ENCODE results near the gene PRKCB. TPM values are rescaled to one million over a fixed set of nuclear protein-coding genes. Genes with fewer than 3 reads are reported as not detected.

PRKCB gene
- total RNA-seq, 1 experiment from 2014 or later, result not detected

DNA sequence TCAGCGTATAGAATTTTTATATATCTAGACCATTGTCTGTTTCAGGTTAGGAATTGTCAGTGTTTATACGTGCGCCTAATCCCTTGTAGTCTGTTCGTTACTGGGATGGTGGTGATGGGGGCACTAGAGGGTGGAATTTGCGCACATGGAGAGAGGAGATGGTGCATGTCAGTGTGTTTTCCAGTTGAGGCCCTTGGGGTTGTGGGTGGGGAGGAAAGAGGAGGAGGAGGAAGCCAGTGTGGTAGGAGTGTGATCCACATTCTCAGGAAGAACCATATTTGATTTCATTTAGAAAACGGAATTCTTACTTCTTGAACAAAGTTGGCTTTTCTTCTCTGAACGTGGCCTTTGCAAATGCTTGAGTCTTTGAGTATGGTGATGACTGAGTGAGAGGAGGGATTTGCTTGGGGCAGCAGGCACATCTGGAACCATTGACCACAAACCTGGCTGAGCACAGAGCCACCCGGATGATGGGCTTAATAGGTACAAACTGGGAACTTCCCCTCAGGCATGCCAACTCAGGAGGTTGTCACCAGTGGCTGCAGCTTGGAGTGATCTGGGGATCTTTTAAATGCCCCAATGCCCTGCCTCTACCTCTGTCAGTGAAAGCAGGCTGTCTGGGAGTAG is 98.9 kb downstream of the PRKCB start:
- intact Hi-C loops (cut with micrococcal nuclease; ENCODE audit: unreplicated experiment), result no loop called here
- H3K4me1 Mint-ChIP-seq (ENCODE audit: low read depth, unreplicated experiment), result no peaks in the 10 kb centered on the region
- H3K36me3 Mint-ChIP-seq (ENCODE audit: insufficient read depth, unreplicated experiment), result no peaks in the 10 kb centered on the region
- CTCF ChIA-PET, result interaction anchor here (0.7 kb wide), 1 partner anchor 57 kb away, joined by 6 read pairs; no protein-coding TSS in a partner anchor
- TF ChIP-seq, protein P1, sequence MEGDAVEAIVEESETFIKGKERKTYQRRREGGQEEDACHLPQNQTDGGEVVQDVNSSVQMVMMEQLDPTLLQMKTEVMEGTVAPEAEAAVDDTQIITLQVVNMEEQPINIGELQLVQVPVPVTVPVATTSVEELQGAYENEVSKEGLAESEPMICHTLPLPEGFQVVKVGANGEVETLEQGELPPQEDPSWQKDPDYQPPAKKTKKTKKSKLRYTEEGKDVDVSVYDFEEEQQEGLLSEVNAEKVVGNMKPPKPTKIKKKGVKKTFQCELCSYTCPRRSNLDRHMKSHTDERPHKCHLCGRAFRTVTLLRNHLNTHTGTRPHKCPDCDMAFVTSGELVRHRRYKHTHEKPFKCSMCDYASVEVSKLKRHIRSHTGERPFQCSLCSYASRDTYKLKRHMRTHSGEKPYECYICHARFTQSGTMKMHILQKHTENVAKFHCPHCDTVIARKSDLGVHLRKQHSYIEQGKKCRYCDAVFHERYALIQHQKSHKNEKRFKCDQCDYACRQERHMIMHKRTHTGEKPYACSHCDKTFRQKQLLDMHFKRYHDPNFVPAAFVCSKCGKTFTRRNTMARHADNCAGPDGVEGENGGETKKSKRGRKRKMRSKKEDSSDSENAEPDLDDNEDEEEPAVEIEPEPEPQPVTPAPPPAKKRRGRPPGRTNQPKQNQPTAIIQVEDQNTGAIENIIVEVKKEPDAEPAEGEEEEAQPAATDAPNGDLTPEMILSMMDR (IDR thresholded peaks at IDR 0.05; ENCODE audit: unreplicated experiment), result no peak
- no TSS peak for BruUV-seq (replicated peaks)
- peaks cover 5% of the 10 kb centered on the region for H3K9me3 Mint-ChIP-seq (ENCODE audit: low read depth, unreplicated experiment)
- H3K27ac Mint-ChIP-seq (ENCODE audit: unreplicated experiment), result no peak overlapping the region
- H3K27me3 Mint-ChIP-seq (ENCODE audit: unreplicated experiment), result peaks cover 94% of the 10 kb centered on the region
- DNase-seq, result no peak
- H3K4me3 Mint-ChIP-seq (ENCODE audit: low read depth, unreplicated experiment), result no peak overlapping the region

- Mint-ChIP-seq H3K27me3 (ENCODE audit: unreplicated experiment) (peaks cover 95% of the 10 kb centered on the region), H3K36me3 (ENCODE audit: insufficient read depth, unreplicated experiment) (no peaks in the 10 kb centered on the region), H3K4me1 (ENCODE audit: low read depth, unreplicated experiment) (no peaks in the 10 kb centered on the region), H3K9me3 (ENCODE audit: low read depth, unreplicated experiment) (no peaks in the 10 kb centered on the region), H3K4me3 (ENCODE audit: low read depth, unreplicated experiment) (no peak overlapping the region), H3K27ac (ENCODE audit: unreplicated experiment) (no peak overlapping the region)
- TF ChIP-seq, protein P1 (IDR thresholded peaks at IDR 0.05; ENCODE audit: unreplicated experiment), result no peak
- CTCF ChIA-PET, result interaction anchor here (0.6 kb wide), 1 partner anchor 144 kb away, joined by 3 read pairs; no protein-coding TSS in a partner anchor
- intact Hi-C loops (cut with micrococcal nuclease; ENCODE audit: unreplicated experiment), result no loop called here
- BruUV-seq (replicated peaks), result no TSS peak
- no peak for DNase-seq
Measured at GRCh38 chr16:23940111-23940510, 104.3 kb downstream of the PRKCB start.

GRCh38 chr16:23941025-23941424 is 105.2 kb downstream of the PRKCB start:
- no peak for DNase-seq
- Mint-ChIP-seq H3K4me3 (ENCODE audit: low read depth, unreplicated experiment) (no peak overlapping the region), H3K9me3 (ENCODE audit: low read depth, unreplicated experiment) (no peaks in the 10 kb centered on the region), H3K4me1 (ENCODE audit: low read depth, unreplicated experiment) (no peaks in the 10 kb centered on the region), H3K27me3 (ENCODE audit: unreplicated experiment) (peaks cover 96% of the 10 kb centered on the region), H3K36me3 (ENCODE audit: insufficient read depth, unreplicated experiment) (no peaks in the 10 kb centered on the region), H3K27ac (ENCODE audit: unreplicated experiment) (no peak overlapping the region)
- intact Hi-C loops (cut with micrococcal nuclease; ENCODE audit: unreplicated experiment), result no loop called here
- no TSS peak for BruUV-seq (replicated peaks)
- TF ChIP-seq, protein P1 (IDR thresholded peaks at IDR 0.05; ENCODE audit: unreplicated experiment), result no peak
- CTCF ChIA-PET, result interaction anchor here (0.6 kb wide), 1 partner anchor 145 kb away, joined by 3 read pairs; no protein-coding TSS in a partner anchor

DNA sequence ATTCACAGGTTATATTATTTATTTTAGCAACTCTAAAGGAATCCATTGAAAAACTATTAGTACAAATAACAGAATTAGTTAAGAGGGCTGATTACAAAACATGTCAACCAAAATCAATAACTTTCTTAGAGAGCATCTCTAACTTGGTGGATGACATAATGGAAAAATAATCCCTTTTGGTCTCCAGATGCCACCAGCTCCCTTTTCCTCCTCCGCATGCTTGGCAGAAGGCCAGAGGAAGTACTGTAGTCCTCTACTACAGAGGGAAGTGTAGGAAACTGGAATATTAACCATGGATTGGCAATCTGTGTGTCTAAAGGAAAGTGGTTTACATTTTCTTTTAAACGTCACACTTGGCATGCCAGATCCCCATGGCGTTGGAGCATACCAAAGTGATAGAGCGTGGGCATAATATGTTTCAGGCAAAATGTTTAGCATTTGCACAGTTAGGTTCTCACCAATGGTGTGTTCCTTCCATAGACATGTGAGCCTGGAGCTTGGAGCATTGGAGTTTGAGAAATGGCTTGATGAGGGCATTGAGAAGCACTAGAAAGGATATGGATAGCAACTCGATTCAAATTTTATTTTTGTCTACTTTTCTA is 106.3 kb downstream of the PRKCB start:
- CTCF ChIA-PET, result no interaction called here
- DNase-seq, result no peak
- Mint-ChIP-seq H3K4me3 (ENCODE audit: low read depth, unreplicated experiment) (no peak overlapping the region), H3K27me3 (ENCODE audit: unreplicated experiment) (peaks cover 99% of the 10 kb centered on the region), H3K27ac (ENCODE audit: unreplicated experiment) (no peak overlapping the region), H3K36me3 (ENCODE audit: insufficient read depth, unreplicated experiment) (no peaks in the 10 kb centered on the region), H3K4me1 (ENCODE audit: low read depth, unreplicated experiment) (no peaks in the 10 kb centered on the region), H3K9me3 (ENCODE audit: low read depth, unreplicated experiment) (no peaks in the 10 kb centered on the region)
- TF ChIP-seq, protein P1 (IDR thresholded peaks at IDR 0.05; ENCODE audit: unreplicated experiment), result no peak
- BruUV-seq (replicated peaks), result no TSS peak
- intact Hi-C loops (cut with micrococcal nuclease; ENCODE audit: unreplicated experiment), result no loop called here
